Measurements from ENCODE around the gene NAP1L3. TPM values are rescaled to one million over a fixed set of nuclear protein-coding genes. Genes with fewer than 3 reads are reported as not detected.

Gene NAP1L3, protein sequence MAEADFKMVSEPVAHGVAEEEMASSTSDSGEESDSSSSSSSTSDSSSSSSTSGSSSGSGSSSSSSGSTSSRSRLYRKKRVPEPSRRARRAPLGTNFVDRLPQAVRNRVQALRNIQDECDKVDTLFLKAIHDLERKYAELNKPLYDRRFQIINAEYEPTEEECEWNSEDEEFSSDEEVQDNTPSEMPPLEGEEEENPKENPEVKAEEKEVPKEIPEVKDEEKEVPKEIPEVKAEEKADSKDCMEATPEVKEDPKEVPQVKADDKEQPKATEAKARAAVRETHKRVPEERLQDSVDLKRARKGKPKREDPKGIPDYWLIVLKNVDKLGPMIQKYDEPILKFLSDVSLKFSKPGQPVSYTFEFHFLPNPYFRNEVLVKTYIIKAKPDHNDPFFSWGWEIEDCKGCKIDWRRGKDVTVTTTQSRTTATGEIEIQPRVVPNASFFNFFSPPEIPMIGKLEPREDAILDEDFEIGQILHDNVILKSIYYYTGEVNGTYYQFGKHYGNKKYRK
- 5.3 and 6.1 TPM in 2 replicates for total RNA-seq (2014; rRNA removed; shearing (Covaris generic))
- 5.5 and 13.4 TPM in 2 replicates for polyA plus RNA-seq (2014; cell fraction: nucleus; rRNA removed)

DNA sequence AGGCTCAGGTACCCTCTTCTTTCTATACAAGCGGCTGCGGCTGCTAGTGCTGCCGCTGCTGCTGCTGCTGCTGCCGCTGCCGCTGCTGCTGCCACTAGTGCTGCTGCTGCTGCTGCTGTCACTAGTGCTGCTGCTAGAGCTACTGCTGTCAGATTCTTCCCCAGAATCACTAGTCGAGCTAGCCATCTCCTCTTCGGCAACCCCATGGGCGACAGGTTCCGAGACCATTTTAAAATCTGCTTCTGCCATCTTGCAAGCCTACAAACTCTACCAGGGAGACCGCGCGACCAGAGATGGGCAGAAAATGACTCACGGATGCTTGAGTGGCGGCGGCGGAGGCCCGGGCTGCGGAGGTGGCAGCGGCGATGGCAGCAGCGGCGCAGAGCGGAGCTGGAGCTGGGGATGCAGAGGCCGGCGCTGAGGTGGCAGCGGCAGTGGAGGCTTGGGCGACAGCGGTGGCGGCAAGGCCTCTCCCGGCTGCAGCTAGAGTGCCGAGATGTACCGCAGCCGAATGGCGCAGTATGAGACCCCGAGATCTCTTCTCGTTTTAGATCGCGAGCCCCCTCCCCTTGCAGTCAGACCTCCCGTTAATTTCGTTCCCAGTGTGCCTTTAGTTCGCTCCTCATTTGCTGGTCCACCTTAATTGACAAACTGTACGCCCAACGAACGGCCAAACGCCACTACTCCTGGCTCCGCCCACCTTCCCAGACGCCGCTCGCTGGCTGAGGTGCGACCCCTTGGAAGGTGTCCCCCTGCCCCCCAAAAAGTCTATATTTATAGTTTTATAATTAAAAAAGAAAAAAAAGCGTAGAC lies at the start of gene NAP1L3:
NAP1L3 (minus strand) TSS at position 523 of the 813 bp plus-strand sequence; CDS start at position 249, 274 bp downstream.
- DNase-seq (ENCODE audit: extremely low read depth, low read depth): peak; percentile 75

DNA sequence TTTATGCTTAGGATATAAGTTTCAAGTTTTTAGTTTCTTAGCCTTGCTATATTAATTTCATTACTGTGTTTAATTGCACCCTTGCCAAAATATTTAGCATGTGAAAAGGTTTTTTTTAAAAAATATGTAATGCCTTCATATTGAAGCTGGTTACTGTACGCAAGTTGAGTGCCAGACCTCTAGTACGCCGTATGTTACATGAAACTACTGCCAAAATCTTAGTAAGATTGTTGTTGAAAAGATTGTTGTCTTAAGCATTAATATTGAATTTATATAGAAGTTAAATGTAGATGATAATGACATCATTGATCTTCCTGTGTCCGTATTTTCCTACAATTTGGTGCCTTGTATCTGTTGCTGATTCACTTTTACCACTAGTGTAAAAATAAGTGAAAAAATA lies 37.7 kb upstream of the NAP1L3 start:
- no peak for DNase-seq (ENCODE audit: extremely low read depth, low read depth)

DNA sequence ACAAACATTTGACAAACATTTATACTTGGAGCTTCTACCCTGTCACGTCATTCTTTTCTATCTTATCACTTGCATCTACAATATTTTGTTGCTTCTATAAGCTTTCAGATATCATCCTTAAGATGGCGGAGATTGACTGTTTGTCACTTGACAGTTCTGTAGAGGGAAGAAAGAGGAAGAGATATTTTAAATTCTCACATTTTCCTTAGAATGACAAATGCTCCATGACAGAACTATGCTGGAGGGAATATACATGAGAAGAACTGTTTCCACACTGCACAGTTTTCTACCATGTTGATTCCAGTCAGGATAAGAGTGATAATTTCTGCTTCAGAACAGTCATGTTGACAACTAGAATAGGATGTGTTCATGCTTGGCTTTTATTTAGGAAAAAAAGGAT lies 30.3 kb upstream of the NAP1L3 start:
- DNase-seq (ENCODE audit: extremely low read depth, low read depth): no peak

DNA sequence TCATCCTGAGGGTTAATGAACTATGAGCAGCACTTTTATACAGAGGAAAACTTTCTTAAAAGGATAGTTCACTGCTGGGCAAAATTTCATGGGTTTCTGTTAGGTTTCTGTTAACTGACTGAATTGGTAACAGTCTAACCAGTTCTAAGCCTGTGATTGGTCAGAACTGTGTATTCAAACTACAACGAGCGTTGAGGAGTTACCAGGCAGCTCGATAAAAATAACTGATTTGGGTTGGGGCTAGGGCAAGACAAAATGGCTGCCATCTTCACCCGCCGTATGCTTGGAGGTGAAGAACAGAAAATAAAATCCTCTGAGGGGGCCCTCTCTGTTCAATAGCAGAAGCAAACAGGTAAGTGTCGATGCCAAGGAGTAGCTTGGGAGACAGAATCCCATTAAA lies 22.6 kb upstream of the NAP1L3 start:
- no peak for DNase-seq (ENCODE audit: extremely low read depth, low read depth)

DNA sequence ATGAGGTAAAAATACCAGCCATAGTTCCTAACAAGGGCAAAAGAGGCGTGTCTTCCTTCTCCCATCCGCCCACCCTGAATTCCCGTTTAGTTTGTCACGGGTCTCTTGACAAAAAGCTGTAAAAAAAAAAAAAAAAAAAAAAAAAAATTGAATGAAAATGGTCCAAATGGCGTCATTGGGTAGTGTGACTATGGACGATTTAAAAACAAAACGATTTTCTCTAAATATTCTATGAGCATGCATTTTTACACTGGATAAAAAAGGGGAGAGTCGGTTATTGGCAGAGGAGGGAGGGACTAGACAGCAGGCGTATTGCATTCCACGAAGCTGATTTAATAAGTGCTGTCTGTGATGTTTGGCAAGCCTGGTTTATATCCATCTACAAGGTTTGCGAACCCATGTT lies 492 bp upstream of the NAP1L3 start, which contains the start of gene FAM133A:
FAM133A (plus strand) TSS at position 338 of the 403 bp plus-strand sequence. CDS start 35,214 bp downstream, outside the sequence.
- peak; percentile 44 for DNase-seq (ENCODE audit: extremely low read depth, low read depth)

DNA sequence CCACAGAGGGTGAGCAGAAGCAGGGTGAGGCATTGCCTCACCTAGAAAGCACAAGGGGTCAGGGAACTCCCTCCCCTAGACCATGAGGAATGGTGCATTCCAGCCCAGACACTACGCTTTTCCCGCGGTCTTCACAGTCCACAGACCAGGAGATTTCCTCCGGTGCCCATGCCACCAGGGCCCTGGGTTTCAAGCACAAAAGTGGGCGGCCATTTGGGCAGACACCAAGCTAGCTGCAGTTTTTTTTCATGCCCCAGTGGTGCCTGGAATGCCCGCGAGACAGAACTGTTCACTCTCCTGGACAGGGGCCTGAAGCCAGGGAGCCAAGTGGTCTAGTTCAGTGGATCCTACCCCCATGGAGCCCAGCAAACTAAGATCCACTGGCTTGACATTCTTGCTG lies 12.8 kb downstream of the NAP1L3 start:
- DNase-seq (ENCODE audit: extremely low read depth, low read depth): no peak

DNA sequence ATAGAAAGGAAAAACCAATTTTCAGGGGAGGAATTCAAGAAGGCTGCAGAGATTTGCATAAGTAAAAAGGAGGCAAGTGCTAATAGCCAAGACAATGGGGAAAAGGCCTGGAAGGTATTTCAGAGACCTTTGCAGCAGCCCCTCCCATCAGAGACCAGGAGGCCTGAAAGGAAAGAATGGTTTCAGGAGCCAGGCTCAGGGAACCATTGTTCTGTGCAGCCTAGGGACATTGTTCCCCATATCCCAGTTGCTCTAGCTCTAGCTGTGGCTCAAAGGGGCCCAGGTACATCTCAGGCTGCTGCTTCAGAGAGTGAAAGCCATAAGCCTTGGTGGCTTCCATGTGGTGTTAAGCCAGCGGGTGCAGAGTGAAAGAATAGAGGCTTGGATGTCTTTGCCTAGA lies 24.0 kb downstream of the NAP1L3 start:
- no peak for DNase-seq (ENCODE audit: extremely low read depth, low read depth)

DNA sequence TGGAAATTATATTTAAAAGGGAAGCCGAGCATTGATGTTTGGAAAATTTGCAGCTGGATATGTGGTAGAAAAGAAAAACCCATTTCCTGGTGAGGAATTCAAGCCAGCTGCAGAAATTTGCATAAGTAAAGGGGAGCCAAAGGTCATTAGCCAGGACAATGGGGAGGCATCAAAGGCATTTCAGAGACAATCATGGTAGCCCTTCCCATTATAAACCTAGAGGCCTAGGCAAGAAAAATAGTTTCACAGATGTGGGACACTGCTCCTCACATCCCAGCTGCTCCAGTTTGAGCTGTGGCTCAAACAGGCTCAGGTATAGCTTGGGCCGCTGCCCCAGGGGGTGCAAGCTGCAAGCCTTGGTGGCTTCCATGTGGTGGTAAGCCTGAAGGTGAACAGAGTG lies 35.8 kb downstream of the NAP1L3 start:
- DNase-seq (ENCODE audit: extremely low read depth, low read depth): no peak

Other genes starting within 250 kb of the NAP1L3 start
- gene FAM133A, start 628 bp upstream of the NAP1L3 start, total RNA-seq (2014; rRNA removed; shearing (Covaris generic)): 1.6 and 2.1 TPM in 2 replicates

Data from NCI-H460 (cell line).